OCI-LY7 (cell line): ENCODE measurements around the gene STH.

Experiments used
- CTCF ChIP-seq: fragments of 200-600 bp; sonication (generic); conservative IDR thresholded peaks from 2 replicates; pipeline ENCODE4 v1.5.1; 2014; ENCODE audit warnings: mild to moderate bottlenecking, antibody characterized with exemption, low read length, moderate library complexity, mixed read lengths
- EZH2phosphoT487 ChIP-seq: fragments of 200-600 bp; sonication (generic); IDR thresholded peaks from 2 replicates; pipeline ENCODE4 v1.6.1; 2018; ENCODE audit warnings: low read depth, borderline replicate concordance, mild to moderate bottlenecking, mixed run types, antibody characterized with exemption, low read length, moderate library complexity, mixed read lengths

- no peak for TF ChIP-seq CTCF
- no peak for TF ChIP-seq EZH2phosphoT487
Measured at GRCh38 chr17:45970659-45971058, 28.4 kb upstream of the STH start.
